DMS53 treated with DMSO at 0.1 percent for 48 hours (cell line): ENCODE results near the gene KLHL17.

ENCODE experiments used
- DNase-seq: peaks from one replicate; lab custom pipeline; 2025; ENCODE audit not compliant: unreplicated experiment; lab: John Stamatoyannopoulos, UW

KLHL17 gene

GRCh38 chr1:921011-921837 lies 39.2 kb upstream of the KLHL17 start:
- no peak for DNase-seq

DNA sequence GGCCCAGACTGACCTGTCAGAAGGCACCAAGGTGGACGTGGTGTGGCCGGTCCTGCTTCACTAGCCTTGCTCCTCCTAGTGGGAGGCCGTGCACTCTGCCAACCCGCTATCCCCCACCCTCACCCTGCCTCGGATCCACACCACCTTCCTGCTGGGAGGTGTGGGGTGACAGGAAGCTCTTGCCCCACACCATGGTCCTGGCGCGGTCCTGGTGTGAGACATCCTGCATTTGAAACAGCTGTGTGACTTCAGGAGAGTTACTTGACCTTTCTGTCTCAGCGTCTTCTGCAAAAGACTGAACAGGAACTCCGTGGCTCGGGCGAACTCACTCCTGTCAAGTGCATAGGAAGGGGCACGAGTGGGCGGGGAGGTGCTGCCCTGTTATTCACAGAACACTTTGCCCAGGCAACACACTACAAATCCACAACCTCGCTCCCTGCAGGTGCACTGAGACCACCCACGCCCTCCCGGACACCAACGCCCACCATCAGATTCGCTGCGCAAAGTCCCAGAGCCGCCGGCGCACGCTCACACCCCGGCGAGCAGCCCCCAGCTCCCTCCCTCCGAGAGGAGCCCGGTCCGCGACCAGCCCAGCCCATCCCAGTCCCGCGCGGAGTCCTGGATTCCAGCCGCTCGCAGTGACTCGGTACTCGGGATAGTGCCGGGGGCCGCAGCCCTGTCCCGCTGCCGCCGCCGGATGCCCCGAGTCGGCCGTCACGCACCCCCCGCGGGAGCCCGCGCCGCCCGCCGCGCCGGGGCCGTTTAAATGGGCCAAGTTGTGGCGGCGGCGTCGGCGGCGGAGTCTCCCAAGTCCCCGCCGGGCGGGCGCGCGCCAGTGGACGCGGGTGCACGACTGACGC lies 37.0 kb upstream of the KLHL17 start, which contains the start of gene SAMD11:
SAMD11 (plus strand) TSS at position 793 of the 860 bp plus-strand sequence. CDS start 509 bp downstream, outside the sequence.
- peak; percentile 53 for DNase-seq

DNA sequence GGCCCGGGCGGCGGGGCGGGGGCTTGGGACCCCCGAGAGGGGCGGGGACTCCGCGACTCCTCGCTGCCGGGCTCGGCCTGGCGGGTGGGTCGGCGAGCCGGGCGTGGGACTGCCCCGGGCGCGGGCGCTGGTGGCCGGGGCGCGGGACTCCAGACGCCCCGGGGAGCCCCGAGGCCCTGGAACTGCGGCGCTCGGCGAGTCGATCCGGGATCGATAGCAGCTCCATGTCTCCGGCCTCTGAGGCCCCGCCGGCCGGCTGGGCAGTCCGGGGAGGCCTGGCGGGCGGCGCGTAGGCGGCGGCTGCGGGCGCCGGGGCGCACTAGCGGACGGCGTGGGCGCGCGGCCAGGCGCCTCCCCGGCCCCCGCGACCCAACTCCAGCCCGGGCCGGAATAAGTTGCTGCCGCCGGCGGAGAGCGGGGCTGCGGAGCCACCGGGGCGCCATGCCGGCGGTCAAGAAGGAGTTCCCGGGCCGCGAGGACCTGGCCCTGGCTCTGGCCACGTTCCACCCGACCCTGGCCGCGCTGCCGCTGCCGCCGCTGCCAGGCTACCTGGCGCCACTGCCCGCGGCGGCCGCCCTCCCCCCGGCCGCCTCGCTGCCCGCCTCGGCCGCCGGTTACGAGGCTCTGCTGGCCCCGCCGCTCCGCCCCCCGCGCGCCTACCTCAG lies 36.3 kb upstream of the KLHL17 start:
- no peak for DNase-seq

GRCh38 chr1:924656-925560 lies 35.5 kb upstream of the KLHL17 start:
- DNase-seq = no peak

DNA sequence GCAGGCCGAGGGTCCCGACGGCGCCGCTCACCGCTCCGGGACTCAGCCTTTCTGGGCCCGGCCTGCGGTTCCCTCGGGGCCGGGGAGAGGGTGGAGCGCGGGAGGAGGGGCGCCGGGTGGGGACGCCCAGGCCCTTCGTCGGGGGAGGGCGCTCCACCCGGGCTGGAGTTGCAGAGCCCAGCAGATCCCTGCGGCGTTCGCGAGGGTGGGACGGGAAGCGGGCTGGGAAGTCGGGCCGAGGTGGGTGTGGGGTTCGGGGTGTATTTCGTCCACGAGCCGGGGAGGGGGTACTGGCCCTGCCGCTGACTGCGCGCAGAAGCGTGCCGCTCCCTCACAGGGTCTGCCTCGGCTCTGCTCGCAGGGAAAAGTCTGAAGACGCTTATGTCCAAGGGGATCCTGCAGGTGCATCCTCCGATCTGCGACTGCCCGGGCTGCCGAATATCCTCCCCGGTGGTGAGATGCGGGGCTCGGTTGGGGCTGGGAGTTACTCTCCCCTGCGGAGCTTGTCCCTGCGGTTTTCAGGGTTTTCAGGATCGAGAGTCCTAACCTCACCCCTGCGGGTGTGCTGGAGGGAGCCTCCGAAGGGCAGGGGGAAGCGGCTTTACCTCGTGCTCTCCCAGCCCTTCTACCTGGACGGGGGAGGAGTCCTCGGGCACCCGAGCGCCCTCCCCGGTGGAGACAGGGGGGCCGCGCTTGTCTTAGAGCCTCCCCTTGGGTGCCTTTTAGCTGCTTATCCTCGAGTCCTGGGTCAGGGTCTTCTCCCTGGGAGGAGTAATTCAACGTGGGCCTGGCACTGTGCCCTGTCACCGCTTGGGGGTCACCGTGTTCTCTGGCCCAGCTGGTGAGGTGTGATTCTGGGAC lies 34.6 kb upstream of the KLHL17 start:
- no peak for DNase-seq

- DNase-seq = no peak
Measured at GRCh38 chr1:927234-927633, 33.1 kb upstream of the KLHL17 start.

DNA sequence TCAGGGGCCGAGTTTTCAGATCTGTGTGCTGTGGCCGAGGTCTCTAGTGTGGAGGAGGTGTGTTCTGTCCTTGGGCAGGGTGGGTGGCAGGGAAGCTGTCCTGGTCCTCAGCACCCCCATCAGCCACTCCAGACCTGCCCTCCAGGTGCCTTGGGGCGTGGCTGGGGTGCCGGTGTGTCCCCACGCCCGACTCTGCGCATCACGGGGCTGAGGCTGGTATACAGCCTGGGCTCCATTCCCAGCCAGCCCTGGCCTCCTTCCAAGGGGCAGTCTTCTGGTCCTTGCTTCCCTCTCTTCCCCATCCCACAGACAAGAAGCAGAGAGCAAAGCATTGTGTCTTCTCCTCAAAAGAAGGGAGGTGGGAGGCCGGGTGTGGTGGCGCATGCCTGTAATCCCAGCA lies 32.6 kb upstream of the KLHL17 start:
- no peak for DNase-seq

DNA sequence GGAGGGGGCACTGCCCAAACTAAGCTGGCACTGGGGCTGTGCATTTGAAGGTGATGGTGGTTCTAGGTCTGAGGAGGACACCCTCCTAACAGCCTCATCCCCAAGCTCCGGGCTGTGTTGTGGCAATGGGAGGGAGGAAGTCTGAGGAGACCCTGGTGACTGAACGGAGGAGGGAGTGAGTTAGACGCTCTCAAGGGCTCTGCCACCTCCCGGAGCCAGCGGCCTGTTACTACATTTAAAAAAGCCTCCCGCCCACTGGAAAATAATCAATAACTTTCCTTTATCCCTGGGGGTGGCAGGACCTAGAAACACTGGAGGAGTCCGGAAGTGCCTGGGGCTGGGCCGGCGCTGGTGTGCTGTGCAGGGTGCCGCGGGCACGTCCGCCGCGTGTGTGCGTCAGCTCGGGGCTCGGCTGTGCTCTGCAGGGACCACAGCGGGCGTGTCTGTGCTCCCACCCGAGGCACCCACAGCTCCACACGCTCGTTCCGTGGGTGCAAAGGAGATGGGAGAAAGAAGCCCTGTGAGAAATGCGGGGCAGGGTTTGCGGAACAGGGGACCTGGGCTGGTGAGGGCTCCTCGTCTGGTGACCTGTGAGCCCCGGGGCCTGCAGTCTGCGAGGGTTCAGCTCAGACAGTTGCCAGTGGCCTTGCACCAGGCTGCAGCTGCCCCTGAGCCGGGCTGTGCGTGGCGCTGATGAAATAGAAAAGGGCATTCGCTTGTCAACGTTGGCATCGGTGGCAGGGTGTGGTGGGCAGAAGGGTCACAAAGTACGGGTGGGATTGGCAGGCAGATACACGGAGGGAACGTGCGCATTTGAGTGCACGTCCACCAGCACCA lies 31.3 kb upstream of the KLHL17 start:
- peak; percentile 26 for DNase-seq

- DNase-seq = no peak
Measured at GRCh38 chr1:929712-930632, 30.4 kb upstream of the KLHL17 start.

DNA sequence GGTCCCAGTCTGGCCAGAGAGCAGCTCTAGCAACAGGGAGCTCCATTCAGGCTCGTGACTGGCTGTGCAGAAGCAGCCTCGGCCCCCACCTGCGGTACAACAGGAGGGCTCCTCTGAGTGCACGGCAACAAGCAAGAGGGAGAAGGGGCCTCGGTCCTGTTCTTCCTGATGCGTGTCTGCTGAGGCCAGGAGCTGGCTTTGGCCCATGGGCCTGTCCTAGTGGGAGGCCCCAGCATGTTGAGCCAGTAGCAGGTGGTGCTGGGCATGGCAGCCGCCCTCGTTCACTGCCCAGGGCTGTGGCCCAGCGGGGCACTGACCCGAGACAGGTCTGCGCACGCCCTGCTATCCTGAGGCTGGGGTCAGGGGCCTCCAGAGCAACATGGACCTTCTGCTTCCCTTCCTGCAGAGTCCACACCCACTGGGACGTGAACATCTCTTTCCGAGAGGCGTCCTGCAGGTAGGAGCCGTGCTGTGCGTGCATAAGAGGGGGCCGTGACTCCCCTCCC lies 29.7 kb upstream of the KLHL17 start:
- no peak for DNase-seq

DNA sequence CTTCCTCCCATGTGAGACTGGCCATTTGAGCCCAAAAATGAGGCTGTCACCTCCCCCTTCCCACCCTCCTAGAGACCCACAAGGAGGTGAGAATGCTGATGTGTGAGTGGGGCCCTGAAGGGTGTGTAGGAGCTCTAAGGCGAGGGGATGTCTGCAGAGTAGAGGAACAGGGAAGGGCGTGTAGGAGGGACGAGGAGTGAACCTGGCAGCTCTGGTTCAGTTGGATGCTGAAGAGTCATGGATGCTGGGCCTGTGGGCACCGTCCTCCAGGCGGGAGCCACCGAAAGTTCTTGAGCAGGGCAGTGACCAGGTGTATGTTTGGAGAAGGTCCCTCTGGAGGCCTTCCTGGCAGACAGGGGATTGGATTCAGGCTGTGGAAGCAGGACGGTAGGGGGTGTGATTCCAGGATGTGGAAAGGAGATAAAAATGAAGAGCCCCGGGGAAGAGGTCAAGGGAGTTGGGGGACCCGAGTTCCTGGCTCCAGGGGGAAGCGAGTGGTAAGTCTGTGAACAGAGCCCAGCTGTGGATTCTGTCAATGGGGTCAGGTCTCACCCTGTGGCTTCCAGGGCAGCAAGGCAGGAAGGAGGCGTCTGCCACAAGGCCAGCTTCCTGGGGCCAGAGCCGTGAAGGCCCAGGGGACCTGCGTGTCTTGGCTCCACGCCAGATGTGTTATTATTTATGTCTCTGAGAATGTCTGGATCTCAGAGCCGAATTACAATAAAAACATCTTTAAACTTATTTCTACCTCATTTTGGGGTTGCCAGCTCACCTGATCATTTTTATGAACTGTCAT lies 28.8 kb upstream of the KLHL17 start:
- no peak for DNase-seq

GRCh38 chr1:932173-932510 lies 28.2 kb upstream of the KLHL17 start:
- no peak for DNase-seq

DNA sequence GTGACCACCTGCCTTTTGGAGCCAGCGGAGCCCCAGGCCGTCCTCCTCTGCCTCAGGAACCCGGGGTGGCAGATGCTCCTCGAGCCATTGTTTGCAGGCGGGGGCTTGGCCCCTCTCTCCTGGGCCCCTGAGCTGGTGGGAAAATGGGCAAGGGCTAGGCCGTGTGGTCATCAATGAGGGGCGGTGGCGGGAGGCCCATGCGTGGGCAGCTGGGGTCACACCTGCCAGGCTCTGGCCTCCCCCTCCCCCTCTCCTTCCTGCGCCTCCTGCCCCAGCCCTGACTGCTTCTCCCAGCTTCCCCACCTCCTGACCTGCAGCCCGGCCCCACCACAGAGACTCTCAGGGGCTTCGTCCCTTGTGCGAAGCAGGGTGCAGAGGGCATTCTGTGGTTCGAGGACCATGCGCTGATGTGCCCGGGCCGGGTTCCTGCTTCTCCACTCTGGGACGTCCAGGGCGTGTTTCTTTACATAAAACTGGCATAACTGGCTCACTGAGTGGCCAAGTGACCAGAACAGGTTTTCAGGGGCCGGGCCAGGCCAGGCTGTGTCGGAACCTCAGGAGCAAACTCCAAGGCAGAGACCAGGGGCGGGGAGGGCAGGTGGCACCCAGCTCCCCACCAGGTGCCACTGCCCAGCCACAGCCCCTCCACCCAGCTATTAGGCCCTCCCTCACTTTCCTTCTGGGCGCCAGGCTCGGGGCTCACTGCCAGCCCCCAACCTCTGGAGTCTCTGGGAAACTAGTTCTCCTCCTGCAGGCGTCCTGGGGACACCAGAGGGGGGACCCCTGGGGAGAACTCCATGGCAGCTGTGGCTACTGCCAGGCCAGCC lies 27.4 kb upstream of the KLHL17 start:
- DNase-seq = peak; percentile 36

- DNase-seq = no peak
Measured at GRCh38 chr1:933603-933940, 26.8 kb upstream of the KLHL17 start.

DNA sequence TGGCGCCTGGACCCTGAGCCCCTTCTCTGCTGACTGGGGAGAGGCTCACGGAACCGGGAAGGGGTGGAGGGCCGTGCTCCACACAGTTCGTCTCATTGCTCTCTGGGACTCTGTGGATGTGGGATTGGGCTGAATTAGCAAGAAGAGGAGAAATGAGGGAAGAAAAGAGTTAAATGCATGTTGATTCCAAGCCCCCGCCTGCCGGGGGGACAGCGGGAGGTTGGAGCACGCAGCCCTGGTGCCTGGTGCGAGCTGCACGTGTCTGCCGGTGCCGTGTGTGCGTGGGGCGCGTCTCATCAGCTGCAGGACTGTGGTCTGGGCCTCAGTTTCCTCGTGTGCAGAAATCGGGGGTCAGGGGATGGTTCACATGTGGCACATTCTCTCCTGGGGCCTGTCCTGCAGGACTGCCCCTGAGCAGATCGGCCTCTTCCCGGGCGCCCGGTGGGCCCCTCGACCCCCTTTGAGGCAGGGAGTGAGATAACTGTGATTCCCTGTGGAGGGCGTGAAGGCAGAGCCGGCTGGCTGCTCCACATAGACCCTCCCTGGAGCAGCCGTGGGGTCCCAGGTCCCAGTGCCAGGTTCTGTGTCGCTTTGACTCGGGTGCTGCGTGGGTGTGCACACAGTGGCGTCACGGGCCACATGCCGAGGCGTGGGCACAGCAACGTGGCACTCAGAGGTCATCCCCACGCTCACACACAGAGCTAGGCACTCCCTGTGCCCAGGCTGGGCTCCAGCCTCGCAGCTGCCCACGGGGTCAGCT lies 25.2 kb upstream of the KLHL17 start:
- no peak for DNase-seq
